MM.1S (cell line): Measurements from ENCODE around the gene PCDHA9.

Source experiments
- DNase-seq: peaks from one replicate; pipeline ENCODE4 v3.0.0-alpha.2; 2015
- H2AFZ ChIP-seq: fragments of 300-600 bp; sonication (generic); 2 replicates; pipeline ENCODE4 v1.6.0; 2016; ENCODE audit warnings: antibody characterized with exemption, low read length
- H3F3A ChIP-seq: fragments of 300-600 bp; sonication (generic); 2 replicates; pipeline ENCODE4 v1.6.1; 2016; ENCODE audit warnings: mild to moderate bottlenecking, antibody characterized with exemption, low read length, moderate library complexity, mixed read lengths; ENCODE audit not compliant: insufficient read depth
- H3K27ac ChIP-seq: fragments of 300-600 bp; sonication (generic); 2 replicates; pipeline ENCODE4 v1.5.1; 2016; ENCODE audit warnings: mild to moderate bottlenecking, low read length
- H3K27me3 ChIP-seq: fragments of 300-600 bp; sonication (generic); replicated peaks from 2 replicates; pipeline ENCODE4 v1.6.0; 2016; ENCODE audit warnings: low read length; ENCODE audit not compliant: insufficient read depth
- H3K36me3 ChIP-seq: fragments of 300-600 bp; sonication (generic); replicated peaks from 2 replicates; pipeline ENCODE4 v1.6.1; 2016; ENCODE audit warnings: mild to moderate bottlenecking, low read length, mixed read lengths; ENCODE audit not compliant: insufficient read depth
- H3K4me1 ChIP-seq: fragments of 300-600 bp; sonication (generic); 2 replicates; pipeline ENCODE4 v1.6.1; 2016; ENCODE audit warnings: low read length, mixed read lengths
- H3K4me2 ChIP-seq: fragments of 300-600 bp; sonication (generic); 2 replicates; pipeline ENCODE4 v1.6.0; 2016; ENCODE audit warnings: low read depth, low read length
- H3K4me3 ChIP-seq: fragments of 300-600 bp; sonication (generic); 2 replicates; pipeline ENCODE4 v1.5.1; 2016; ENCODE audit warnings: low read length, mixed read lengths
- H3K79me2 ChIP-seq: fragments of 300-600 bp; sonication (generic); 2 replicates; pipeline ENCODE4 v1.6.1; 2016; ENCODE audit warnings: mixed run types, low read length, mixed read lengths
- H3K9ac ChIP-seq: fragments of 300-600 bp; sonication (generic); 2 replicates; pipeline ENCODE4 v1.6.1; 2016; ENCODE audit warnings: low read length, mixed read lengths
- H3K9me2 ChIP-seq: fragments of 300-600 bp; sonication (generic); replicated peaks from 2 replicates; pipeline ENCODE4 v1.6.1; 2016; ENCODE audit warnings: mild to moderate bottlenecking, low read length, mixed read lengths; ENCODE audit not compliant: insufficient read depth
- H3K9me3 ChIP-seq: fragments of 300-600 bp; sonication (generic); replicated peaks from 2 replicates; pipeline ENCODE4 v1.6.1; 2016; ENCODE audit warnings: mild to moderate bottlenecking, low read length, mixed read lengths; ENCODE audit not compliant: insufficient read depth
- H4K20me1 ChIP-seq: fragments of 300-600 bp; sonication (generic); 2 replicates; pipeline ENCODE4 v1.6.1; 2016; ENCODE audit warnings: mild to moderate bottlenecking, low read length, moderate library complexity, mixed read lengths; ENCODE audit not compliant: insufficient read depth
- CTCF ChIP-seq: fragments of 300-600 bp; sonication (generic); IDR thresholded peaks from 2 replicates; pipeline ENCODE4 v1.5.1; 2016; ENCODE audit warnings: antibody characterized with exemption, low read length, mixed read lengths
- EZH2 ChIP-seq: fragments of 300-600 bp; sonication (generic); optimal IDR thresholded peaks from 2 replicates; pipeline ENCODE3; 2017; ENCODE audit warnings: low read depth, mild to moderate bottlenecking, antibody characterized with exemption, low read length, mixed read lengths
- EZH2phosphoT487 ChIP-seq: fragments of 300-600 bp; sonication (generic); IDR thresholded peaks from 2 replicates; pipeline ENCODE4 v1.6.1; 2018; ENCODE audit warnings: antibody characterized with exemption, low read length

Gene PCDHA9

GRCh38 chr5:140883927-140884697 lies 35.9 kb downstream of the PCDHA9 start:
- no peaks in the 10 kb centered on the region for H3K9me2 ChIP-seq
- no peaks in the 10 kb centered on the region for H3K27me3 ChIP-seq
- H3K4me2 ChIP-seq = no peak overlapping the region
- H3K4me3 ChIP-seq = no peak overlapping the region
- no peaks in the 10 kb centered on the region for H4K20me1 ChIP-seq
- H3K9me3 ChIP-seq = no peaks in the 10 kb centered on the region
- no peaks in the 10 kb centered on the region for H3F3A ChIP-seq
- no peak for TF ChIP-seq EZH2
- TF ChIP-seq EZH2phosphoT487 = no peak
- TF ChIP-seq CTCF = no peak
- no peak overlapping the region for H3K9ac ChIP-seq
- no peaks in the 10 kb centered on the region for H3K36me3 ChIP-seq
- no peak overlapping the region for H3K27ac ChIP-seq
- H3K4me1 ChIP-seq = no peaks in the 10 kb centered on the region
- no peak overlapping the region for H2AFZ ChIP-seq
- no peaks in the 10 kb centered on the region for H3K79me2 ChIP-seq
- no peak for DNase-seq
